ENCODE results near the gene AGL.
A peak's percentile ranks its signal among the peaks of the same experiment; 100 is the strongest.
"Not testable (repeated sequence)": the region's sequence is repeated elsewhere in the genome, so short reads cannot be mapped to it uniquely, and the experiment has no call there.

The AGL gene

DNA sequence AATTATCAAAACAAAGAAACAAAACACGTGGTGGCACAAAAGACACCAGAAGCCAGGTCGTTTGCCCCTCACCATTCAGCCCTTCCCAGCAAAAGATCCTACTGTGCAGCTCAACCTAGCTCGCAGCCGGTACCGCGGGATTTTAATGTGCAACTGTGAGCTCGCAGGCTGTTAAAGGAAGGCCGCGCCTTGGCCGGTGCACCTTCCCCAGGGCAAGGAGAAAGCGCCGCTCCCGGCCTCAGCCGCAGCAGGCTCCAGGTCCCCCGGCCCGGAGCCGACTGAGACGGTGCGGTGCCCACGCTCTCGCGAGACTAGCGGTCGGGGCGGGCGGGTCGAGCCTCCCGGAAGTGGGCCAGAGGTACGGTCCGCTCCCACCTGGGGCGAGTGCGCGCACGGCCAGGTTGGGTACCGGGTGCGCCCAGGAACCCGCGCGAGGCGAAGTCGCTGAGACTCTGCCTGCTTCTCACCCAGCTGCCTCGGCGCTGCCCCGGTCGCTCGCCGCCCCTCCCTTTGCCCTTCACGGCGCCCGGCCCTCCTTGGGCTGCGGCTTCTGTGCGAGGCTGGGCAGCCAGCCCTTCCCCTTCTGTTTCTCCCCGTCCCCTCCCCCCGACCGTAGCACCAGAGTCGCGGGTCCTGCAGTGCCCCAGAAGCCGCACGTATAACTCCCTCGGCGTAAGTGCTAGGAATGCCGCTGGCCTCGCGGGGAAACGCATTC is at the start of gene AGL:
Gene AGL (plus strand): TSS at position 618 of the 715 bp plus-strand sequence. CDS start 682 bp downstream, outside the sequence.
- DNase-seq: peak; percentile 45

DNA sequence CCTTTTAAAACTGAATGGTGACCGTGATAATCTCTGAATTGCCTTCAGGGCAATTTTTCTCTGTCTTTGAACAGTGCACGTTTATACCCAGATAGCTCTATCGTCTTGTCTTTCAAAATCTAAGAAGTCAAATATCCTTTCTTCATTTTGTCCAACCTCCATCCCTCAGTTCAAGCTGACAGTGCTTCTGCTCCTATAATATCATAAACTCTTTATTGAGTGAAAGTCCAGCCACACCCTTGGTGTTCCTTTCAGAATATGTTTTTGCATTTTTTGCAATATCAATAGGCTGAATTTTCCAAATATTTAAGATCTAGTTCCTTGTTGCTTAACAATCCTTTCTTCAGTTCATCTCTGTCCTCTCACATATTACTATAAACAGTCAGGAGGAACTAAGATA is 48.6 kb upstream of the AGL start:
- DNase-seq: no peak

DNA sequence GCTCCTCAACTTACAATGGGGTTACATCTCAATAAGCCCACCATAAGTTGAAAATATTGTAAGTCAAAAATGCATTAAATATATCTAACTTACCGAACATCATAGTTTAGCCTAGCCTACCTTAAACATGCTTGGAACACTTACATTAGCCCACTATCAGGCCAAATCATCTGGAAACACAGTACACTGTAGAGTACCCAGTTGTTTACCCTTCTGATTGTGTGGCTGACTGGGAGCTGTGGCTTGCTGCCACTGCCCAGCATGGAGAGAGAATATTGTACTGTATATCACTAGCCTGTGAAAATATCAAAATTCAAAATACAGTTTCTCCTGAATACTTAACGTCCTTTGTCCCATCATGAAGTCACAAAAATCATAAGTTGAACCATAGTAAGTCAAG is 43.3 kb upstream of the AGL start:
- no peak for DNase-seq

DNA sequence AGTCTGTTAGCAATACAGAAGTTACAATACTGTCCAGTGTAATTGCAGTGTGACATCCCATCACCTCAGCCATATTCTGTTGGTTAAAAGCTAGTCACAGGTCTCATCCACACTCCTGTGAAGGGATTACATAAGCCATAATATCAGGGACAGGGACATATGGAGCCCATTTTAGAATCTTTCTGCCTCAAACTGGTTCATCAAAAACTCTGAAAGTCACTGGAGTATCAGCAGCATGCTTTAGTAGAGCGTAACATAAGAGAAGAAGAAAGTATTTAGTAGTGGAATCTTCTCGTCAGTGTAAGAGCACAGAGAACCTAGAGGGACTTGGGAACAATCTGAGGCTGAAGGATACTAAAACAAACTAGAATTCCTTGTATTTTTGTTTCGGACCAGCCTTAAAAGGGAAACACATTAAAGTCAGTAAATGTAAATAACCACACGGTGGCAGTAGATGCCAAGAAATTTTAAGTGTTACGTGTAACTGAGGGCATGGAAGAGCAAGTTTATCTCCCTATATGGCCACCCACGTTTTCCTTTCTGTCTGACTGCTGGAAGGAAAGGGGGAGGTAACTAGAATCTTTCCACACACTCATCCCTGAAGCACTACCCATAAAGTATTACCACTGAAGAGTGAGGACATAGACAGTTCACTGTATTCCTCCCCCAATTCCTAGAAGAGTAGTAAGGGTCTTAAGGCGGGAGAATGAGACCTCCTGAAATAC is 41.6 kb upstream of the AGL start:
- peak; percentile 13 for DNase-seq

DNA sequence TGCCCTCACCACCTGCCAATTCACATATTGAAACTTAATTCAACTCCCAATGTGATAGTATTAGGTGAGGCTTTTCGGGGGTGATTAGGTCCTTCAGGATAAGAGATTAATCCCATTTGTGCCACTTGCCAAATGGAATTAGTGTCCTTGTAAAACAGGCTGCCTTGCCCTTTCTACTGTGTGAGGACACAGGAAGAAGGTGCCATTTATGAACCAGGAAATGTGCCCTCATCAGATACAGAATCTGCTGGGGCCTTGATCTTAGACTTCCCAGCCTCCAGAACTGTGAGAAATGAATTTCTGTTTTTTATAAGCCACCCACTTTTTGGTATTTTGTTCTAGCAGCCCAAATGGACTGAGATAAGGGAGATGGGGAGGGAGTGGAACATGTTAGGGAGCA is 39.1 kb upstream of the AGL start:
- DNase-seq: no peak

DNA sequence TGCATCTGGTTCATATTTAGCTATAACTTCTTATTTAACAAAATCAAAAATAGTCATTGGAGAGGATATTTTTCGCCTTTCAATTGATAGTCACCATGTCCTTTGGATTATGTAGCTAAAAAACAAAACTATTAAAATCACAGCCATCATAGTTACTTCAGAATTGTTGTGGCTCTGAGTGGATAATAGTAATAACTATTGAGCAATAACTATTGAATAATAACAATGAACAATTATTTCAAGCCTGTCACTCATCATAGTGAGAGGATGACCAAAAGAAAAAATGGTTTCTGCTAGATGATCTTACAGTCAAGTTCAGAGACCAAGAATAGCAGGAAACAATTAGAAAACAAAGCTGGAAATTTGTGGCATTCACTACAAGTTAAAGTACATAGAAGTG is 38.4 kb upstream of the AGL start:
- DNase-seq: no peak

DNA sequence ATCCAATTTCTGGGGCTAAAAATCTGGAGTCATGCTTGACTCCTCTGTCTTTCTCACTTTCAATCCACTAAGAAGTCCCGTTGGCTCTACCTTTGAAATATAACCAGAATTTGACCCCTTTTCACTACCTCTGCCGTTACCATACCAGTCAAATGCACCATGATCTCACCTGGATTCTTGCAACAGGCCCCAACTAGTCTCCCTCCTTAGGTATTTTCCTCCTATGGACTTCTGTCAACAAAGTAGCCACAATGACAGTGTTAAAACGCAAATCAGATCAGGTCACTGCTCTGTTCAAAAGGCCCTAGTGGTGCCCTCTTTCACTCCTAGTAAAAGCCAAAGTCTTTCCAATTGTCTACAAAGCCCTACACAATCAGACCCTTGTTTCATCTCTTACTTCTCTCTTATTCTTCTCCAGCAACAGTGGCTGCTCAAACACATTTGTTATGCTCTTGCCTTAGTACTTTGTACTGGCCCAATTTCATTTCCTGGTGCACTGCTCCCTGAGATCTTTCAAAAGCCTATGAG is 35.7 kb upstream of the AGL start:
- no peak for DNase-seq

DNA sequence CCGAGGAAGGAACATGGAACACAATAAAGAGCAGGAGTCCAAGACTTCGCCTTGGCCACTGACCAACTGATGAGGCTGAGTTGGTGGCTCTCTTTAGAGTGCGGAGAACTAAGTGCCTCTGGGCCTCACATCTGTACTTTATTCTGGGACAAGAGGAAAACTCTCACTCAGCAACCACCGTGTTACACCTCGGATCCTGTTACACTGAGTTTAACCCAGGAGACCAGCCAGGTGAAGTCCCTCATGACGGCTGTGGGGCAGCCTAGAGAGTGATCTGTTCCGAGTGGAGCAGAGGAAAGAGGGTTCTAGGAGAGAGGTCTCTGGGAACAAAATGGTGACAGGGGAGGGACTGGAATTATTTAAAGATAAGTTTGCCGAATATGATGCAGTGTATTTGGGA is 33.5 kb upstream of the AGL start:
- DNase-seq: no peak

DNA sequence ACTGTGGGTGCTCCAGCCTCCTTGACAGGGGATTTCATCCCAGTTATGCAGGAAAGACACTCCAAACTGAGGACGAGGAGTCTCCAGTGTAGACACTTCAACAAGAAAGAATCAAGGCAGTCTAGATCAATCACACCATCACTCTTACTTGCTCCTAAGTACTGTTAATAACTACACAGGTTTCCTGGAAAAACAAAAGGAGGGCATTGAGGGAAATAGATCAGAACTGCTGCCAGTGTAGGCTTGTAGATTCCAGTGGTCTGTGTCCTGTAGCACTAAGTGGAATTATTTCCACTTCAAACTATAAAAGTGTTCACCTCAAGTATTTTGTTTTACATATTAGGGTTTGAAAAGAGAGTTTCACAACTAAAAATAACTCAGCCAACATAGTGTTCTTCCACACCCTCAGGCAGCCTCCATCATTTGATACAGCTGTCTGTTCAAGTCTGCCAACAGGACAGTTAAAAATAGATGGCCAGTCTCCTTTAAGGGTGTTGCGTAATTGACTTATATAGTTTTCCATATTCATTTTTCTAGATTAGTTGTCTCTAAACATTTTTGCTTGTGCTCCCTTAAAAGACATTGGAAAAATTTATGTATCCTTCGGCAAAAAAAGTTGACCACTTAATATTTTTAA is 32.0 kb upstream of the AGL start:
- DNase-seq: no peak

DNA sequence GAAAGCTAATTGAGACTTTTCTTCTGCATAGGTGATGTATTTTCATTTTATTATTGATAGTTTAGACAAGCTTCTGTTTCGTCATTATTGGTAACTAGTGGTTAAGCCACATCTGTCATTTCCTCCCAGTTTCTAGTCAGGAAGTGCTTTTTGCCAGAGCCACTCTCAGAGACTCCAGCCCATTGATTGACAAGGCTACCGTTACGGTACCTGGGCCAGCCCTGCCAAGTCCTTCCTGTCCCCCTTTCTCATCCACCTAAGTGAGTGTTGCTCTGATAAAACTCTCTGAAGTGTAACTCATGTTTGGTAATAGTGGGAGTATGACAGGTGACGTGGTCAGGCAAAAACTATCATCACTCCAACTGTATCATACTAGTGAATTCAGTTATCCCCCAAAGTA is 29.6 kb upstream of the AGL start:
- DNase-seq: no peak

DNA sequence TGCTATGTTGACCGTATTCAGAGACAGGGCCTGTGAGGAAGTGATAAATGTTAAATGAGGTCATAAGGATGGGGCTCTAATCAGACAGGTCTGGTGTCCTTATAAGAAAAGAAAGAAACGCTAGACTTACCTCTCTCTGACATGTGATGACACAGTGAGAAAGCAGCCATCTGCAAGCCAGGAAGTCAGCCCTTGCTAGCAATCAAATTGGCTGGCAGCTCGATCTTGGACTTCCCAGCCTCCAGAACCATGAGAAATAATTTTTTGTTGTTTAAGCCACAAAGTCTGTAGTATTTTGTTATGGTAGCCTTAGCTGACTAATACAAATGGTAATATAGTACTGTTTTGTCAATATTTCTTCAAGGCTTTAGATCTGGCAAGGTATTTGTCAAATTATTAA is 25.1 kb upstream of the AGL start:
- no peak for DNase-seq

DNA sequence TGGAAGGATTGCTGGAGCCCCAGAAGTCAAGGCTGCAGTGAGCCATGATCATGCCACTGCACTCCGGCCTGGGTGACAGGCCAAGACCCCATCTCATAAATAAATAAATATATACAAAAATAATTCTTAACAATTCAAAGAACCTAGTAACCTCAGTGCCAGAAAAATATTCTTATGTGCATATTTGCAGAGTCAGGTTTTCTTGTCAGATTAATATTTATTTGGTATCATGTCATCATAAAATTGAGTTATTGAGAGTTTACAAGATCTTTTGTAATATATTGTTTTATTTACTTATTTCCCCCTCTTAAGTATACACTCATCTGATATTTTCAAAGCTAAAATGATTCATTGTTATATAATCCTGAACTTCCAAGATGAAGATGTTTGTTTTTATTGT is 24.5 kb upstream of the AGL start:
- no peak for DNase-seq

DNA sequence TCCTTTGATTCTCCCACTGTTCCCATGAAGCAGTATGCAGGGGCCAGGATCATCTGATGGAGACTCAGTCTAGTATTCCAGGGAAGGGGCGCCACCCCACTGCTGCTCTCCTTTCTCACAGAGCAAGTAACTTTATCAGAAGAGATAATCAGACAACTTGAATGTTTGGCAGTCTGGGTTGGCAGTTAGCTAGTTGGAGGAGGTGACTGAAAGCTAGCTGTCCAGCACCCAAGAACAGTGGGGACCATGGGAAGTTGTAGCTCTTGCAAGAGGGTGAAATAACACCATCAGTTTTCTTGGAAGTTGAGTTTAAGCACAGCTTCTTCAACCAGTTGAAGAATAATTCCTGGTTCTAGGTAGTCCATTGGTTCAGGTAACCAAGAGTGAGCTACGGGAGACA is 22.2 kb upstream of the AGL start:
- DNase-seq: no peak

DNA sequence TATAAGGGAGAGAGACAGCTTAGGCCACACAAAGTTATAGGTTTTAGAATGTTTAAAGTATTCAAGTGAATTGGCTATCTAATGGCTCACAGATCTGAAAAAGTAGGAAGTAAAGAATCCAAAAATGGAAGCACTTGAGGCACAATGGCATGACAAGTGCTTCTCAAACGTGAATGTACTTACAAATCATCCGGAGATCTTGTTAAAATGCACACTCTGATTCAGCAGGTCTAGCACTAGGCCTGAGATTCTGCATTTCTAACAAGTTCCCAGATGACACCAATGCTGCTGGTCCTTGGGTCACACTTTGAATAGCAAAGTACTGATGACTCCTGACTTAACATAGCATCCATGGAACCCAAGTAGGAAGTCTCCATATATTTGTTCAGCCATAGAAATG is 20.9 kb upstream of the AGL start:
- DNase-seq: no peak

DNA sequence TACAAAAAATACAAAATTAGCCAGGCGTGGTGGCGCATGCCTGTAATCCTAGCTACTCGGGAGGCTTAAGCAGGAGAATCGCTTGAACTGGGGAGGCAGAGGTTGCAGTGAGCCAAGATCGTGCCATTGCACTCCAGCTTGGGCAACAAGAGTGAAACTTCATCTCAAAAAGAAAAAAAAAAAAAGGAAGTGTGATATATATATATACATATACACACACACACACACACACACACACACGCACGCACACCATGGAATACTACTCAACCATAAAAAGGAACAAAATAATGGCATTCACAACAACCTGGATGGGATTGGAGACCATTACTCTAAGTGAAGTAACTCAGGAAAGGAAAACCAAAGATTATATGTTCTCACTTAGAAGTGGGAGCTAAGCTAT is 16.2 kb upstream of the AGL start:
- not testable (repeated sequence) for DNase-seq

DNA sequence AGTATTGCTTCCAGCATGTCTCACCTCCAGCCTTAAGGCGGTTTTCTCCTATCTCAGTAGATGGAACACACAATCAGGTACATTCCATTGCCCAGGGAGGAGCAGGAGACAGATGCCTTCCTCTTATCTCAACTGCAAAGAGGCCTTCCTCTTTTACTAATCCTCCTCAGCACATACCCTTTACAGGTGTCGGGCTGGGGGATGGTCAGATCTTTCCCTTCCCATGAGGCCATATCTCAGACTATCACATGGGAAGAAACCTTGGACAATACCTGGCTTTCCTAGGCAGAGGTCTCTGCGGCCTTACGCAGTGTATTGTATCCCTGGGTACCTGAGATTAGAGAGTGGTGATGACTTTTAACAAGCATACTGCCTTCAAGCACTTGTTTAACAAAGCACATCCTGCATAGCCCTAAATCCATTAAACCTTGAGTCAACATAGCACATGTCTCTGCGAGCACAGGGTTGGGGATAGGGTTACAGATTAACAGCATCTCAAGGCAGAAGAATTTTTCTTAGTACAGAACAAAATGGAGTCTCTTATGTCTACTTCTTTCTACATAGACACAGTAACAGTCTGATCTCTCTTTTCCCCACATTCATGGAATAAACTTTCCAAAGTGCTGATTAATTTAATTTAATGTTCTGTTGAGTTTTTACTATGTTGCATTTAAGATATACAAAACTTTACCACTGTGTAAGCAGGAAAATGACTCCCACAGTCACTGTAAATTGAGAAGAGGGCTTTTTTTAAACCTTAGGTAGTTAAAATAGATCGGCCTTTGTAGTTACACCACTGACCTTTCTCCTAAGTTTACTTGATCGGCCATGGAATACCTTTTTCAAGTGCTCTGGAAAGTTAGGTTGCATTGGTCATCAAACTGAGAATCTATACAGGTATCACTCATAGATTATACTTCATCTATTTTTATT is 13.7 kb upstream of the AGL start:
- not testable (repeated sequence) for DNase-seq

DNA sequence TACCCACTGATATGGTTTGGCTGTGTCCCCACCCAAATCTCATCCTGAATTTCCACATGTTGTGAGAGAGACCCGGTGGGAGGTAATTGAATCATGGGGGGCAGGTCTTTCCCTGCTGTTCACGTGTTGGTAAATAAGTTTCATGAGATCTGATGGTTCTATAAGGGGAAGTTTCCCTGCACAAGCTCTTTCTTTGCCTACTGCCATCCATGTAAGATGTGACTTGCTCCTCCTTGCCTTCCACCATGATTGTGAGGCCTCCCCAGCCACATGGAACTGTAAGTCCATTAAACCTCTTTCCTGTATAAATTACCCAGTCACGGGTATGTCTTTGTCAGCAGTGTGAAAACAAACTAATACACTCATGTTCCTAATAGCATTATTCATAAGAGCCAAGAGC is 9.8 kb upstream of the AGL start:
- not testable (repeated sequence) for DNase-seq

DNA sequence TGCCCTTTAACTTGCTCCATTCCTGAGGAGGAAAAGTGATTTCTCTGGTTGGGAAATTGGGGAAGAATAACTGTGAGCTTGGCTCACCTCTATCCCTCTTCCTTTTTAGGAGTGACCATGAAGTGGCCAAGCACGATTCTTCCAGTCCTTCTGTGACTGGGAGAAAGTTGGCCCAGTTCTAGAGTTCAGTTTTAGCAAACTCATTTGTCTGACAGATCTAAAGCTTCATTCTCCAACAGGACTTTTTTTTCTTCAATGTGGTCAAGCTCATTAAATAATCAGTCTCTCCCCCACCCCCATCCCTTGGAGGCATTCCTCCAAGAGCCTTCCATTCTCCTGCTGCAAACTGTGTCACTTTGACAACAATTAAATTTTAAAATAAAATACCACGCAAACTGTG is 6.4 kb upstream of the AGL start:
- no peak for DNase-seq

DNA sequence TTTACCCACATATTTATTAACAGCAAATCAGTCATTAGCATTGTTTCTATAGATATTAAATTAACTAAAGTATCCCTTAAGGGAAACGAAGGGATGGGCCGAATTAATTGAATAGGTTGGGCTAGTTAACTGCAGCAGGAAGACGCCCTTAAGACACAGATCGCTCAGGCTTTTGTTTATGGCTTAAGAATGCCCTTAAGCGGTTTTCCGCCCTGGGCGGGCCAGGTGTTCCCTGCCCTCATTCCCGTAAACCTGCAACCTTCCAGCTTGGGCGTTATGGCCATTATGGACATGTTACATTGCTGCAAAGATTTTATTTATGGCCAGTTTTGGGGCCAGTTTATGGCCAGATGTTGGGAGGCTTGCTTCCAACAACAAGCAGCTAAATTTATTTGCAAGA is 5.0 kb upstream of the AGL start:
- not testable (repeated sequence) for DNase-seq

DNA sequence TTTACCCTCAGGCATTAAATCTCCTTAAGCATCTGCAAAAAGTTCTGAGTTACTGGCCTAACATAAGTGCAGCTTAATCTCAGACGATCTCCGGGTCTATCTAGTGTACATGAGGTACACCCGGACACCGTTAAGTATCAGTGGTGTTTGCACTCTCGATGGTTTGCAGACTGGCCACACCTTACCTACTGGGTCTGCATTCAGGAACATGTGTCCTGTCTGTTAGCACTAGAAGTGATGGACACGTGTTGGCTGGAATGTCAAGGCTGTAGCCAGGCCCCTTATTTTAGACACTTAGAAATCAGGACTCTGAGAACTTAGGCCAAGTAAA is 783 bp upstream of the AGL start:
- no peak for DNase-seq

DNA sequence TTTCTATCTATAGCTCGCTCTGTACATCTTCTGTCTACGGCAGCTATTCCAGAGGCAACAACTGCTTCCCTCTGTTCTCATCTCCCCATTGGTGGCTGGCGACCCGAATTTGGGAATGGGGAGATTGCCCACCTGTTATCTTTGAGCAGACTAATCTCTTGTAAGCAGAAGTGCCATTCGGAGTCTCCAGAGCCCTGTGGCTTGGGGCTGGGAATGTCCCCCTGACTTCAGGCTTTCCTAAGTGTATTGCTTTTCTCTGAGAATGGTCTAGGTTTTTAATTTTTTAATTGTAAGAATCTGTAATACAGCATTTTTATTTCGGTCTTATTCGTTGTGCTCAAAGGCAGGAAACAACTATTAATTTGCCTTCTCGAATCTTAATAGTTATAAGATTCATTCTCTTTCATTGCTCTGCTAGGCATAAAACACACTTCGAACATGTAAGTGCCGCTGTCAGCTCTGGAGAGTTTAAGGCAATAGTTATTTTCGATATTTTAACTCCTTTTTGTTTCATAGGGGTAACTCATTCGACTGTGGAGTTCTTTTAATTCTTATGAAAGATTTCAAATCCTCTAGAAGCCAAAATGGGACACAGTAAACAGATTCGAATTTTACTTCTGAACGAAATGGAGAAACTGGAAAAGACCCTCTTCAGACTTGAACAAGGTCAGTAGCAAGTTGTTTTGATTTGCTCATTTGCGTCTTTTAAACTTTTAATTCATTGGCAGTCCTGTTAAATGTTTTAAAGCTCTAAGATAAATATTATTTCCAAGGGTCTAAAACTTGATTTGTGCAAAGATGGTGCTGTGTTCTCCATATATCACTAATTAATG is 514 bp downstream of the AGL start:
- DNase-seq: no peak

DNA sequence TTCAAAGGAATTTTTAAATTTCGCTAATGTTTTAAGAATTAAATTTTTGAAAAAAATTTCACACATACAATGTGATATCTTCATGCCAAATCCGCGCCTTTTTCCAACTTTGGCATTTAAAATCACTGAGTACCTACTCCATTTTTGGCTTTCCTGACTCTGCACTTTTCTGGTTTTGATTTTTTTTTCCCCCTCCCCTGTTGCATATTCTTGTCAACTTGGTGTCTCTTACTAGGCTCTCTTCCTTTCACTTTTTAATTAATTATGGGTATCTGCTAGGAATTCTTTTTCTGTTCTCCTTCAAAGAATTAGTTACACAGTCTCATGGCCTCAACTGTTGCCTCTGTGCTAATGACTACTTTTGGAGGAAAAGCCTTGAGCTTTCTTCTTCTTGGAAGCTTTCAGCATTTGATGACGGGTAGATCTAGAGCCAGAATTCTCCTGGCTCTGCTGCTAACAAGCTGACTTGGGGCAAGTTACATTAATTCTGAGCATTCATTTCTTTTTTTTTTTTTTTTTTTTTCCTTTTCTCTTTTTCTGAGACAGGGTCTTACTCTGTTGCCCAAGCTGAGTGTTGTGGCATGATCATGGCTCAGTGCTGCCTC is 1.8 kb downstream of the AGL start:
- DNase-seq: no peak
